IMR-90 (cell line): Measurements from ENCODE around the gene TMEM38A. TPM values are rescaled to one million over a fixed set of nuclear protein-coding genes. Genes with fewer than 3 reads are reported as not detected.

Experiments used
- ATAC-seq: fragments of 200-7000 bp; cut with Tn5 transposase; 2 replicates; pipeline ENCODE4 v1.9.1; 2020; ENCODE audit warnings: low read depth, mild to moderate bottlenecking, moderate library complexity
- BruUV-seq: library from RNA; stranded (reverse); fragments of 400-500 nt; replicated peaks from 2 replicates; lab custom pipeline; 2021; lab: Mats Ljungman, UMichigan
- CTCF ChIA-PET: fragments of 300-600 bp; formaldehyde crosslinking; extraction: SDS; loops from one replicate; lab custom pipeline; 2021; ENCODE audit warnings: antibody characterized with exemption; lab: Yijun Ruan, JAX
- POLR2A ChIA-PET: fragments of 300-600 bp; sonication (Branson Sonifier 250); formaldehyde crosslinking; loops from one replicate; lab custom pipeline; 2022; ENCODE audit warnings: antibody characterized with exemption; ENCODE audit not compliant: unreplicated experiment; lab: Charles Lee
- DNase-seq: peaks from one replicate; pipeline ENCODE4 v3.0.0; 2013
- H2AFZ ChIP-seq: replicated peaks from 2 replicates; pipeline ENCODE3; 2013; ENCODE audit warnings: low read length, mild to moderate bottlenecking; ENCODE audit not compliant: poor library complexity
- H2AK5ac ChIP-seq: 2 replicates; pipeline ENCODE4 v1.6.1; 2013; ENCODE audit warnings: low read depth, low read length, inconsistent platforms
- H2AK9ac ChIP-seq: replicated peaks from 2 replicates; pipeline ENCODE3; 2013; ENCODE audit warnings: mild to moderate bottlenecking, low read depth, low read length, moderate library complexity; ENCODE audit not compliant: poor library complexity
- H2BK120ac ChIP-seq: 2 replicates; pipeline ENCODE4 v1.6.1; 2013; ENCODE audit warnings: low read depth, low read length, inconsistent platforms
- H2BK15ac ChIP-seq: 3 replicates; pipeline ENCODE4 v1.6.1; 2013; ENCODE audit warnings: low read depth, low read length, inconsistent platforms
- H2BK20ac ChIP-seq: 2 replicates; pipeline ENCODE4 v1.6.1; 2013; ENCODE audit warnings: low read depth, mild to moderate bottlenecking, inconsistent platforms, low read length, moderate library complexity
- H2BK5ac ChIP-seq: 2 replicates; pipeline ENCODE4 v1.6.1; 2013; ENCODE audit warnings: mild to moderate bottlenecking, low read depth, low read length, inconsistent platforms; ENCODE audit not compliant: poor library complexity, severe bottlenecking
- H3K14ac ChIP-seq: replicated peaks from 2 replicates; pipeline ENCODE4 v1.6.1; 2013; ENCODE audit warnings: low read depth, low read length, inconsistent platforms
- H3K18ac ChIP-seq: 2 replicates; pipeline ENCODE4 v1.6.1; 2013; ENCODE audit warnings: low read depth, low read length, control low read depth
- H3K23ac ChIP-seq: 2 replicates; pipeline ENCODE4 v1.6.1; 2013; ENCODE audit warnings: low read depth, low read length, inconsistent platforms
- H3K27ac ChIP-seq: 2 replicates; pipeline ENCODE4 v1.5.1; 2013; ENCODE audit warnings: mild to moderate bottlenecking, control low read depth, low read length; ENCODE audit not compliant: insufficient read depth
- H3K27me3 ChIP-seq: 2 replicates; pipeline ENCODE4 v1.6.1; 2013; ENCODE audit warnings: low read length; ENCODE audit not compliant: control insufficient read depth, insufficient read depth
- H3K36me3 ChIP-seq: 2 replicates; pipeline ENCODE4 v1.6.1; 2013; ENCODE audit warnings: low read length, mixed read lengths; ENCODE audit not compliant: control insufficient read depth, insufficient read depth
- H3K4ac ChIP-seq: 2 replicates; pipeline ENCODE4 v1.6.1; 2013; ENCODE audit warnings: low read depth, low read length, inconsistent platforms
- H3K4me1 ChIP-seq: 2 replicates; pipeline ENCODE4 v1.6.1; 2013; ENCODE audit warnings: low read length, mixed read lengths; ENCODE audit not compliant: control insufficient read depth, insufficient read depth
- H3K4me2 ChIP-seq: 2 replicates; pipeline ENCODE4 v1.6.1; 2013; ENCODE audit warnings: low read depth, mild to moderate bottlenecking, control low read depth, low read length, moderate library complexity
- H3K4me3 ChIP-seq: 2 replicates; pipeline ENCODE4 v1.5.1; 2013; ENCODE audit warnings: low read depth, mild to moderate bottlenecking, control low read depth, low read length, moderate library complexity; ENCODE audit not compliant: insufficient read depth
- H3K56ac ChIP-seq: 2 replicates; pipeline ENCODE4 v1.6.1; 2013; ENCODE audit warnings: low read length, inconsistent platforms; ENCODE audit not compliant: insufficient read depth; ENCODE audit errors: extremely low read depth
- H3K79me1 ChIP-seq, 2 experiments: 2 replicates each; pipeline ENCODE4 v1.6.1; 2013; ENCODE audit warnings: low read length in 2 of 2, inconsistent platforms in 1 of 2, low read depth in 1 of 2
- H3K9ac ChIP-seq: 2 replicates; pipeline ENCODE4 v1.6.1; 2013; ENCODE audit warnings: low read depth, low read length, control low read depth
- H3K9me1 ChIP-seq: 2 replicates; pipeline ENCODE4 v1.6.1; 2013; ENCODE audit warnings: low read length, inconsistent platforms; ENCODE audit not compliant: insufficient read depth
- H3K9me3 ChIP-seq: 2 replicates; pipeline ENCODE4 v1.6.1; 2013; ENCODE audit warnings: low read length; ENCODE audit not compliant: control insufficient read depth, insufficient read depth
- H4K20me1 ChIP-seq: 2 replicates; pipeline ENCODE4 v1.6.1; 2013; ENCODE audit warnings: low read length, inconsistent platforms; ENCODE audit not compliant: insufficient read depth
- H4K5ac ChIP-seq: 2 replicates; pipeline ENCODE4 v1.6.1; 2013; ENCODE audit warnings: mild to moderate bottlenecking, low read depth, low read length, control low read depth
- H4K8ac ChIP-seq, 2 experiments: 2 replicates each; pipeline ENCODE4 v1.6.1; 2013; ENCODE audit warnings: low read depth in 2 of 2, low read length in 2 of 2, control low read depth in 1 of 2, inconsistent platforms in 1 of 2
- H4K91ac ChIP-seq: 2 replicates; pipeline ENCODE4 v1.6.1; 2013; ENCODE audit warnings: low read depth, low read length, inconsistent platforms; ENCODE audit not compliant: insufficient read depth
- CEBPB ChIP-seq: IDR thresholded peaks from 2 replicates; pipeline ENCODE4 v1.6.1; 2012; ENCODE audit warnings: low read depth, low read length, improper control_type of control experiment
- CHD1 ChIP-seq: IDR thresholded peaks from 2 replicates; pipeline ENCODE4 v1.6.1; 2012; ENCODE audit warnings: low read depth, low read length, improper control_type of control experiment
- CTCF ChIP-seq: conservative IDR thresholded peaks from 2 replicates; pipeline ENCODE4 v1.5.1; 2012; ENCODE audit warnings: mild to moderate bottlenecking, low read depth, low read length, improper control_type of control experiment
- FOS ChIP-seq: fragments of 150-350 bp; IDR thresholded peaks from 2 replicates; pipeline ENCODE4 v1.6.1; 2016; ENCODE audit warnings: low read depth, low read length
- MAZ ChIP-seq: IDR thresholded peaks from 2 replicates; pipeline ENCODE4 v1.6.1; 2012; ENCODE audit warnings: low read depth, mild to moderate bottlenecking, low read length, improper control_type of control experiment, moderate library complexity, borderline replicate concordance
- NFE2L2 ChIP-seq: fragments of 150-350 bp; IDR thresholded peaks from 2 replicates; pipeline ENCODE4 v1.6.1; 2016; ENCODE audit warnings: low read depth, mild to moderate bottlenecking, low read length
- POLR2A ChIP-seq: IDR thresholded peaks from 2 replicates; pipeline ENCODE4 v1.6.1; 2012; ENCODE audit warnings: mild to moderate bottlenecking, low read depth, low read length
- RAD21 ChIP-seq: IDR thresholded peaks from 2 replicates; pipeline ENCODE4 v1.6.1; 2012; ENCODE audit warnings: low read length, improper control_type of control experiment
- RCOR1 ChIP-seq: IDR thresholded peaks from 2 replicates; pipeline ENCODE4 v1.6.1; 2012; ENCODE audit warnings: mild to moderate bottlenecking, low read length, improper control_type of control experiment; ENCODE audit not compliant: insufficient replicate concordance
- RFX5 ChIP-seq: IDR thresholded peaks from 2 replicates; pipeline ENCODE4 v1.8.0; 2012; ENCODE audit warnings: low read depth, mild to moderate bottlenecking, low read length, moderate library complexity
- SMC3 ChIP-seq: fragments of 150-350 bp; IDR thresholded peaks from 2 replicates; pipeline ENCODE4 v1.6.1; 2016; ENCODE audit warnings: low read depth, mild to moderate bottlenecking, antibody characterized with exemption, low read length, moderate library complexity
- USF2 ChIP-seq: fragments of 150-350 bp; IDR thresholded peaks from 2 replicates; pipeline ENCODE4 v1.6.1; 2017; ENCODE audit warnings: mild to moderate bottlenecking, antibody characterized with exemption, low read length, low read depth
- WGBS, 2 experiments: methylation state at CpG; one replicate each; pipeline versions ENCODE4 v1.1.5 to v1.1.7; 2013; ENCODE audit warnings: missing lambda C conversion rate in 2 of 2; ENCODE audit not compliant: insufficient read length in 1 of 2; ENCODE audit errors: extremely low coverage in 2 of 2; 5-methylcytosine and 5-hydroxymethylcytosine counted together
- dilution Hi-C: fragments of 300-500 bp; cut with HindIII; formaldehyde crosslinking; loops from one replicate; pipeline ENCODE4 v1.14.3; 2018; ENCODE audit warnings: low sequenced_read_pairs; ENCODE audit not compliant: unreplicated experiment
- in situ Hi-C: fragments of 300-500 bp; cut with MboI; formaldehyde crosslinking; loops from 3 replicates; pipeline ENCODE4 v1.14.3; 2019; ENCODE audit warnings: low sequenced_read_pairs, inconsistent platforms, mixed read lengths
- intact Hi-C: fragments of 100-400 bp; cut with micrococcal nuclease; formaldehyde crosslinking; loops from 2 replicates; pipeline ENCODE4 v1.10.0; 2022
- polyA plus RNA-seq, 3 experiments: library from polyadenylated mRNA; depleted of rRNA; stranded (reverse); fragments of >200 nt; gene quantifications; 2 replicates each; pipeline ENCODE4 v1.2.3, GENCODE V29; 2012; ENCODE audit warnings: low replicate concordance in 1 of 3
- total RNA-seq: library from RNA; depleted of rRNA; stranded (reverse); fragments of >200 nt; gene quantifications from 2 replicates; pipeline ENCODE4 v1.2.3, GENCODE V29; 2012
- TF ChIP-seq, protein P1 (sequence below): fragments of 150-350 bp; IDR thresholded peaks from 2 replicates; pipeline ENCODE4 v1.6.1; 2016; ENCODE audit warnings: low read depth, mild to moderate bottlenecking, low read length, moderate library complexity, borderline replicate concordance

Gene TMEM38A
- total and polyA plus RNA-seq, 2 of the 4 experiments (the other 2 are of a cell fraction) = 1.3 to 2.0 TPM

GRCh38 chr19:16649734-16650133 is 11.2 kb upstream of the TMEM38A start:
- Histone ChIP-seq H4K91ac (no peak overlapping the region), H4K20me1 (peaks cover 15% of the 10 kb centered on the region; the same call in 1 of the 2 replicates), H2BK5ac (no peak overlapping the region), H3K27ac (no peak overlapping the region), H3K79me1 (peaks cover 33 to 47% of the 10 kb centered on the region in 2 experiments), H3K27me3 (no peaks in the 10 kb centered on the region), H3K4ac (no peak overlapping the region), H2AK9ac (no peak overlapping the region), H3K23ac (no peak overlapping the region), H2BK20ac (no peak overlapping the region), H3K56ac (no peak overlapping the region), H3K4me1 (no peaks in the 10 kb centered on the region), H3K18ac (no peak overlapping the region), H2BK120ac (no peak overlapping the region), H3K4me2 (no peak overlapping the region), H3K9me3 (no peaks in the 10 kb centered on the region), H3K9me1 (peaks cover 14% of the 10 kb centered on the region), H3K4me3 (no peak overlapping the region), H2BK15ac (no peak overlapping the region), H3K9ac (no peak overlapping the region), H4K5ac (no peak overlapping the region), H2AK5ac (no peak overlapping the region), H3K36me3 (peaks cover 54% of the 10 kb centered on the region), H3K14ac (no peak overlapping the region), H4K8ac (no peak overlapping the region), H2AFZ (no peak overlapping the region)
- POLR2A ChIA-PET = no interaction called here
- TF ChIP-seq FOS (no peak), MAZ (no peak), CHD1 (no peak), SMC3 (no peak), CTCF (no peak), CEBPB (no peak), USF2 (no peak), RFX5 (no peak), NFE2L2 (no peak), RAD21 (no peak), POLR2A (no peak), RCOR1 (no peak)
- TF ChIP-seq, protein P1, sequence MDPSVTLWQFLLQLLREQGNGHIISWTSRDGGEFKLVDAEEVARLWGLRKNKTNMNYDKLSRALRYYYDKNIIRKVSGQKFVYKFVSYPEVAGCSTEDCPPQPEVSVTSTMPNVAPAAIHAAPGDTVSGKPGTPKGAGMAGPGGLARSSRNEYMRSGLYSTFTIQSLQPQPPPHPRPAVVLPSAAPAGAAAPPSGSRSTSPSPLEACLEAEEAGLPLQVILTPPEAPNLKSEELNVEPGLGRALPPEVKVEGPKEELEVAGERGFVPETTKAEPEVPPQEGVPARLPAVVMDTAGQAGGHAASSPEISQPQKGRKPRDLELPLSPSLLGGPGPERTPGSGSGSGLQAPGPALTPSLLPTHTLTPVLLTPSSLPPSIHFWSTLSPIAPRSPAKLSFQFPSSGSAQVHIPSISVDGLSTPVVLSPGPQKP = no peak
- intact Hi-C loops = no loop called here
- DNase-seq (no peak), ATAC-seq (no peak)
- dilution Hi-C loops = no loop called here
- no CpG with 5 or more reads among the region's 9 CpGs for WGBS, 2 experiments
- CTCF ChIA-PET = no interaction called here
- no TSS peak for BruUV-seq
- in situ Hi-C loops = no loop called here
